AG10803 (cell line): ENCODE measurements around the gene DVL2.

Experiments
- DNase-seq: peaks from one replicate; pipeline ENCODE4 v3.0.0; 2010; ENCODE audit warnings: low read depth
- H3K4me3 ChIP-seq: 2 replicates; pipeline ENCODE4 v1.5.1; 2011; ENCODE audit warnings: mild to moderate bottlenecking, low read length, control low read depth
- CTCF ChIP-seq: conservative IDR thresholded peaks from 2 replicates; pipeline ENCODE4 v1.5.1; 2011; ENCODE audit warnings: mild to moderate bottlenecking, low read length, control low read depth, inconsistent platforms

Gene DVL2

GRCh38 chr17:7235693-7236665, 1.7 kb upstream of the DVL2 start:
- TF ChIP-seq CTCF, result no peak
- no peak overlapping the region for H3K4me3 ChIP-seq
- no peak for DNase-seq

- no peak for DNase-seq
- no peak for TF ChIP-seq CTCF
- H3K4me3 ChIP-seq, result peak overlapping the region; percentile 89
These were observed 625 bp downstream of the DVL2 start for GRCh38 chr17:7233701-7234082.

- DNase-seq, result no peak
- TF ChIP-seq CTCF, result no peak
- no peak overlapping the region for H3K4me3 ChIP-seq
These were observed 2.2 kb downstream of the DVL2 start for GRCh38 chr17:7232114-7232513.

GRCh38 chr17:7229504-7229903, 4.8 kb downstream of the DVL2 start:
- DNase-seq, result no peak

GRCh38 chr17:7228920-7229319, 5.4 kb downstream of the DVL2 start:
- no peak for DNase-seq
- H3K4me3 ChIP-seq, result no peak overlapping the region
- no peak for TF ChIP-seq CTCF

More at GRCh38 chr17:7229504-7229903, 4.8 kb downstream of the DVL2 start:
- no peak for TF ChIP-seq CTCF
- H3K4me3 ChIP-seq, result no peak overlapping the region

GRCh38 chr17:7226721-7227710, 7.3 kb downstream of the DVL2 start:
- TF ChIP-seq CTCF, result no peak
- no peak overlapping the region for H3K4me3 ChIP-seq
- no peak for DNase-seq
